Neural crest cell (in vitro differentiated cells): ENCODE results near the gene SEC63. TPM values are rescaled to one million over a fixed set of nuclear protein-coding genes. Genes with fewer than 3 reads are reported as not detected.

Source experiments
- DNase-seq: peaks from one replicate; pipeline ENCODE4 v3.0.0; 2021; ENCODE audit warnings: low read depth, mixed read lengths, low spot score
- H3K27ac Mint-ChIP-seq: one replicate; pipeline ENCODE4 v1.8.0; 2021; ENCODE audit warnings: mild to moderate bottlenecking, mixed read lengths; ENCODE audit not compliant: unreplicated experiment
- H3K27me3 Mint-ChIP-seq: 2 replicates; pipeline ENCODE4 v1.8.0; 2021; ENCODE audit warnings: low read depth, mild to moderate bottlenecking, mixed read lengths
- H3K36me3 Mint-ChIP-seq: 2 replicates; pipeline ENCODE4 v1.8.0; 2021; ENCODE audit warnings: low read depth, mild to moderate bottlenecking, mixed read lengths
- H3K4me1 Mint-ChIP-seq: 2 replicates; pipeline ENCODE4 v1.8.0; 2021; ENCODE audit warnings: mixed read lengths
- H3K4me3 Mint-ChIP-seq: one replicate; pipeline ENCODE4 v1.8.0; 2021; ENCODE audit warnings: mild to moderate bottlenecking, mixed read lengths
- H3K9me3 Mint-ChIP-seq: 2 replicates; pipeline ENCODE4 v1.8.0; 2021; ENCODE audit warnings: mixed read lengths
- CTCF ChIP-seq: fragments of 200-600 bp; sonication (generic); conservative IDR thresholded peaks from 2 replicates; pipeline ENCODE4 v1.5.0; 2021; ENCODE audit warnings: antibody characterized with exemption, mild to moderate bottlenecking
- total RNA-seq: library from RNA; stranded (reverse); gene quantifications from 2 replicates; pipeline ENCODE4 v1.2.1, GENCODE V29; 2021

SEC63 gene
- total RNA-seq, 1 donor from 2014 or later, result 109 TPM

- H3K4me3 Mint-ChIP-seq, result no peak overlapping the region
- no peak for DNase-seq
- H3K36me3 Mint-ChIP-seq, result no peaks in the 10 kb centered on the region
- no peaks in the 10 kb centered on the region for H3K9me3 Mint-ChIP-seq
- peaks cover 3% of the 10 kb centered on the region for H3K27me3 Mint-ChIP-seq
- no peak overlapping the region for H3K27ac Mint-ChIP-seq
- H3K4me1 Mint-ChIP-seq, result peaks cover 5% of the 10 kb centered on the region
- no peak for TF ChIP-seq CTCF
Measured at GRCh38 chr6:107853230-107853629, 104.8 kb downstream of the SEC63 start.

GRCh38 chr6:107849325-107849724 is 108.7 kb downstream of the SEC63 start:
- H3K9me3 Mint-ChIP-seq, result no peaks in the 10 kb centered on the region
- H3K4me3 Mint-ChIP-seq, result peak overlapping the region; percentile 7
- DNase-seq, result no peak
- no peak for TF ChIP-seq CTCF
- peaks cover 5% of the 10 kb centered on the region for H3K4me1 Mint-ChIP-seq
- H3K36me3 Mint-ChIP-seq, result no peaks in the 10 kb centered on the region
- H3K27me3 Mint-ChIP-seq, result peaks cover 19% of the 10 kb centered on the region
- H3K27ac Mint-ChIP-seq, result no peak overlapping the region

DNA sequence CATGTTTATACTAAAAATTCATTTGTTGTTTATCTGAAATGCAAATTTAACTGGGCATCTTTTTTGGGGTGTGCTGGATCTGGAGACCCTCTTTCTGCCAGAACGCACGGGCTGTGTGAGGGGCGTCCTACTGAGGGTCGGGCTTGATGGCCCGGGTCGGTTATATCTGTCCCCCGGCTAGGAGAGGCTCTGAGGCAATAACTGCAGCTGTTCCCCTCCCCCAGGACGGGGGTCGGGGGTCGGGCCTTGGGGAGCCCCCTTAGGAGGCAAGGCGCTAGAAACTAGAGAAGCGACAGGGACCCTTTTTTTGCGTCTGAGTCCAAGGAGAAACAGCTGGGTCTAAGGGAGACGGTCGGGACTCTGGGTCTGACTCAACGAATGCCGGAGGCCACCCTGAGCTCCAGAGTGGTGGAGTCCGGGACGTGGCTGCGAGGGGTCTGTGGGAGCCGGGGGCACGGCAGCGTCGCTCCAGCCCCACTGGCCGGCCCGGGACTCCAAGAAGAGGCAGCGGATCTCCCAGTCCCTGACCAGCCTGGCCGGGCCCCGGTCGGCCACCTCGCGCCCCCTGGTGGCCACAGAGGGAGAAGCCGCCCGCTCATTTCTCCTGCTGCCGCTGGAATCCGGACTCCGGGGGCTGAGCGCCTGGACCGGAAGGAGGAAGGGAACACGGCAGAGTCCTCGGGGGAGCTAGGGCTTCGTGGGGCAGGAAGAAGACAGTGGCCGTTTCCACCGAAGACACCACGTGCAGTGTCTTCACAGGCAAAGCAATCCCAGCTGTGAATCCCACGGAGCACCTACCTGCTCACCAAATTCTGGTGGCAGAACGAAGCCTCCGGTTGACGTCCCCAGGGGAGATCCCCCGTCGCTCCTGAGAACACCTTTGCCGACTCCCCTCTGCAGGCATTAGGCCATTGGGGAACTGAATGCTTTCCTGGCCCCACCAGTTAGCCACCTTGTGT is 109.9 kb downstream of the SEC63 start:
- H3K27ac Mint-ChIP-seq, result peak overlapping the region; percentile 37
- H3K27me3 Mint-ChIP-seq, result peaks cover 19% of the 10 kb centered on the region
- H3K9me3 Mint-ChIP-seq, result no peaks in the 10 kb centered on the region
- H3K36me3 Mint-ChIP-seq, result no peaks in the 10 kb centered on the region
- peak; percentile 96 for DNase-seq
- peaks cover 10% of the 10 kb centered on the region for H3K4me1 Mint-ChIP-seq
- peak overlapping the region; percentile 81 for H3K4me3 Mint-ChIP-seq
- peak; percentile 99 for TF ChIP-seq CTCF

GRCh38 chr6:107846262-107846795 is 111.7 kb downstream of the SEC63 start:
- TF ChIP-seq CTCF, result no peak
- H3K27me3 Mint-ChIP-seq, result peaks cover 19% of the 10 kb centered on the region
- H3K4me3 Mint-ChIP-seq, result no peak overlapping the region
- peaks cover 10% of the 10 kb centered on the region for H3K4me1 Mint-ChIP-seq
- no peak overlapping the region for H3K27ac Mint-ChIP-seq
- H3K36me3 Mint-ChIP-seq, result no peaks in the 10 kb centered on the region
- no peaks in the 10 kb centered on the region for H3K9me3 Mint-ChIP-seq
- DNase-seq, result no peak

- Mint-ChIP-seq H3K9me3 (no peaks in the 10 kb centered on the region), H3K36me3 (no peaks in the 10 kb centered on the region), H3K27ac (no peak overlapping the region), H3K4me1 (peaks cover 10% of the 10 kb centered on the region), H3K4me3 (no peak overlapping the region), H3K27me3 (peaks cover 19% of the 10 kb centered on the region)
- no peak for TF ChIP-seq CTCF
- no peak for DNase-seq
Measured at GRCh38 chr6:107845777-107846176, 112.2 kb downstream of the SEC63 start.
